Measurements from ENCODE around the gene WDPCP.

DNA sequence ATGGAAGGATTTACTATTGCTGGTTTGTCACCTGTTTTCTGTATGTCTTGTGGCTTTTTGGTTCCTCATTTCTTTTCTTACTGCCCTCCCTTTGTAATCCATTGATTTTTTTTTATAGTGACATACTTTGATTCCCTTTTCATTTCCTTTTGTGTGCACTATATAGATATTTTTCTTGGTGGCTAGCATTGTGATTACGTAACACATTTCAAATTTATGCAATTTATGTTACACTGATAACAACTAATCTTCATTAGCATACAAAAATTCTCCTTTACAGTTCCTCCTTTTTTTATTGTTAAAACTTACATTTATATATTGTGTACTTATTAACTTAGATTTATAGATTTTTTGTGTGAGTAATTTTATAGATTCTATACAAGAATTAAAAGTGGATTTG, 457.1 kb downstream of the WDPCP start:
- TF ChIP-seq, protein P1, sequence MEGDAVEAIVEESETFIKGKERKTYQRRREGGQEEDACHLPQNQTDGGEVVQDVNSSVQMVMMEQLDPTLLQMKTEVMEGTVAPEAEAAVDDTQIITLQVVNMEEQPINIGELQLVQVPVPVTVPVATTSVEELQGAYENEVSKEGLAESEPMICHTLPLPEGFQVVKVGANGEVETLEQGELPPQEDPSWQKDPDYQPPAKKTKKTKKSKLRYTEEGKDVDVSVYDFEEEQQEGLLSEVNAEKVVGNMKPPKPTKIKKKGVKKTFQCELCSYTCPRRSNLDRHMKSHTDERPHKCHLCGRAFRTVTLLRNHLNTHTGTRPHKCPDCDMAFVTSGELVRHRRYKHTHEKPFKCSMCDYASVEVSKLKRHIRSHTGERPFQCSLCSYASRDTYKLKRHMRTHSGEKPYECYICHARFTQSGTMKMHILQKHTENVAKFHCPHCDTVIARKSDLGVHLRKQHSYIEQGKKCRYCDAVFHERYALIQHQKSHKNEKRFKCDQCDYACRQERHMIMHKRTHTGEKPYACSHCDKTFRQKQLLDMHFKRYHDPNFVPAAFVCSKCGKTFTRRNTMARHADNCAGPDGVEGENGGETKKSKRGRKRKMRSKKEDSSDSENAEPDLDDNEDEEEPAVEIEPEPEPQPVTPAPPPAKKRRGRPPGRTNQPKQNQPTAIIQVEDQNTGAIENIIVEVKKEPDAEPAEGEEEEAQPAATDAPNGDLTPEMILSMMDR (IDR thresholded peaks at IDR 0.05), result no peak
- no peak for TF ChIP-seq POLR2A (IDR thresholded peaks at IDR 0.05)
